KBM-7 (cell line): ENCODE data around the gene PPP3CA.

Experiments
- DNase-seq: peaks from one replicate; pipeline ENCODE4 v3.0.0-alpha.2; 2015
- in situ Hi-C: fragments of 300-500 bp; cut with MboI; formaldehyde crosslinking; loops from 2 replicates; pipeline ENCODE4 v1.14.3; 2020; ENCODE audit warnings: low sequenced_read_pairs, low pct_unique_long_range_greater_than_20kb, mixed read lengths

PPP3CA gene

GRCh38 chr4:101160792-101161592 is 186.3 kb downstream of the PPP3CA start:
- in situ Hi-C loops: no loop called here
- DNase-seq: no peak

GRCh38 chr4:101158507-101158906 is 188.8 kb downstream of the PPP3CA start:
- no peak for DNase-seq
- in situ Hi-C loops: no loop called here

- DNase-seq: no peak
- in situ Hi-C loops: no loop called here
These were observed 189.2 kb downstream of the PPP3CA start for GRCh38 chr4:101158134-101158482.

- in situ Hi-C loops: no loop called here
- no peak for DNase-seq
These were observed 189.8 kb downstream of the PPP3CA start for GRCh38 chr4:101157415-101158133.

- in situ Hi-C loops: no loop called here
- no peak for DNase-seq
These were observed 190.6 kb downstream of the PPP3CA start for GRCh38 chr4:101156619-101157310.

GRCh38 chr4:101155945-101156344 is 191.4 kb downstream of the PPP3CA start:
- in situ Hi-C loops: no loop called here
- DNase-seq: no peak

GRCh38 chr4:101155368-101155767 is 192.0 kb downstream of the PPP3CA start:
- in situ Hi-C loops: no loop called here

GRCh38 chr4:101153653-101154052 is 193.7 kb downstream of the PPP3CA start:
- in situ Hi-C loops: no loop called here
- no peak for DNase-seq

More at GRCh38 chr4:101155368-101155767, 192.0 kb downstream of the PPP3CA start:
- DNase-seq: no peak

GRCh38 chr4:101152521-101152920 is 194.8 kb downstream of the PPP3CA start:
- in situ Hi-C loops: no loop called here
- no peak for DNase-seq

GRCh38 chr4:101148551-101148950 is 198.8 kb downstream of the PPP3CA start:
- in situ Hi-C loops: no loop called here

GRCh38 chr4:101147283-101147682 is 200.0 kb downstream of the PPP3CA start:
- in situ Hi-C loops: no loop called here
- no peak for DNase-seq

More at GRCh38 chr4:101148551-101148950, 198.8 kb downstream of the PPP3CA start:
- DNase-seq: no peak

- DNase-seq: no peak
- in situ Hi-C loops: no loop called here
These were observed 202.3 kb downstream of the PPP3CA start for GRCh38 chr4:101145021-101145420.

GRCh38 chr4:101142259-101142658 is 205.1 kb downstream of the PPP3CA start:
- no peak for DNase-seq
- in situ Hi-C loops: no loop called here

- DNase-seq: peak; percentile 24
- in situ Hi-C loops: no loop called here
These were observed 205.5 kb downstream of the PPP3CA start for GRCh38 chr4:101141855-101142254.

GRCh38 chr4:101141230-101141629 is 206.1 kb downstream of the PPP3CA start:
- DNase-seq: peak; percentile 35
- in situ Hi-C loops: no loop called here

- no peak for DNase-seq
- in situ Hi-C loops: no loop called here
These were observed 207.1 kb downstream of the PPP3CA start for GRCh38 chr4:101140228-101140627.

GRCh38 chr4:101136373-101137370 is 210.7 kb downstream of the PPP3CA start:
- no peak for DNase-seq
- in situ Hi-C loops: no loop called here

- no peak for DNase-seq
- in situ Hi-C loops: no loop called here
These were observed 211.8 kb downstream of the PPP3CA start for GRCh38 chr4:101135371-101136010.
